Activated T-helper 1 cell treated with Interleukin-2 at 50 U/mL for 16 hours (primary cell): ENCODE data around the gene ANKRD11.

Source experiments
- DNase-seq: peaks from one replicate; pipeline ENCODE4 v3.0.0-alpha.2; 2020; ENCODE audit warnings: low read depth

Gene ANKRD11

GRCh38 chr16:89506791-89507191, 16.4 kb upstream of the ANKRD11 start:
- DNase-seq: no peak

GRCh38 chr16:89506113-89506504, 15.7 kb upstream of the ANKRD11 start:
- DNase-seq: no peak

- DNase-seq: peak; percentile 81
These were observed 15.1 kb upstream of the ANKRD11 start for GRCh38 chr16:89505204-89506112.

DNA sequence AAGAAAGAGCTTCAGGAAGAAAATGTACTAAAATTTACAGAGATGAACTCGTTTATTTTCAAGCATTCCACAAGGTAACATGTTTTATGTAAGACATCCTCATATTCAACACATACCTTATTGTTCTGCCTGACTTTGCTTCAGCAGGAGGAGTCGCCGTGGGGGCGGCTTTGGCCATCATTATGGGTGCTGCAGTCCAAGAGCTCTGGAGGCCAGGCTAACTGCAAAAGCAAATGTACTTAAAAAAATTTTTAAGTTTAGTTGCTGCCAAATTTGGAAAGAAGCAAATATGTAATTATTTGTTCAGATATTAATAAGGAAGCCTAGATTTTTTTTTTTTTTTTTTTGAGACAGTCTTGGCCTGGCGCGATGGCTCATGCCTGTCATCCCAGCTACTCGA, 13.7 kb upstream of the ANKRD11 start:
- no peak for DNase-seq

GRCh38 chr16:89502081-89502843, 11.9 kb upstream of the ANKRD11 start:
- no peak for DNase-seq

DNA sequence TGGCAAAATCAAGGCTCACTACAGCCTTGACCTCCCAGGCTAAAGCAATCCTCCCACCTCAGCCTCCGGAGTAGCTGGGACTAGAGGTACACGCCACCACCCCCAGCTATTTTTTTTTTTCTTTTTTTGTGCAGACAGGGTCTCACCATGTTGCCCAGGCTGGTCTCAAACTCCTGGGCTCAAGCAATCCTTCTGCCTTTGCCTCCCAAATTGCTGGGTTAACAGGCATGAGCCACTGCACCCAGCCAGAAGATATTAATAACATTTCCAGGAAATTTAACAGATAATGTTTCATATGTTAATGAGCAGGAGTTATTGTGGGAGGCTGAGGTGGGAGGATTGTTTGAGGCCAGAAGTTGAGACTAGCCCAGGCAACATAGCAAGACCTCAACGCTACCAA, 9.4 kb upstream of the ANKRD11 start:
- DNase-seq: no peak

- DNase-seq: no peak
These were observed 8.5 kb upstream of the ANKRD11 start for GRCh38 chr16:89498839-89499238.

- DNase-seq: no peak
These were observed 4.8 kb upstream of the ANKRD11 start for GRCh38 chr16:89495121-89495520.

DNA sequence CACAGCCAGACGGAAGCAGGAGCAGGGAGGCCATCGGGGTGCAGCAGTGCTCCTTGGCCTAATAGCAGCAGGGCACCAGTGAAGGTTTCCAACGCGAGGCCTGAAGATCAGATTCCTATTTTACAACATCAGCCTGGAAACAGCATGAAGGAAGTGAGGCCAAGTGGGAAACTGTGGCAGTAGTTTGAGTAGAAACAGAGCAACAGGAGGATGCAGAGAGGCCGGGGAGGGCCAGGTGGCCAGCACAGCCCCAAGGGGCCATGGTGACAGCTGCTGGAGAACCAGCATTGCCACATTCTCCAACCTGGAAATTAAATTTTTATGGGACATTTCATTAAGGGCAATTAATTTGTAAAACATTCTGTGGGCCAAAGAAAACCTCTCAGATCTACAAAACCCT, 3.4 kb upstream of the ANKRD11 start:
- DNase-seq: no peak

DNA sequence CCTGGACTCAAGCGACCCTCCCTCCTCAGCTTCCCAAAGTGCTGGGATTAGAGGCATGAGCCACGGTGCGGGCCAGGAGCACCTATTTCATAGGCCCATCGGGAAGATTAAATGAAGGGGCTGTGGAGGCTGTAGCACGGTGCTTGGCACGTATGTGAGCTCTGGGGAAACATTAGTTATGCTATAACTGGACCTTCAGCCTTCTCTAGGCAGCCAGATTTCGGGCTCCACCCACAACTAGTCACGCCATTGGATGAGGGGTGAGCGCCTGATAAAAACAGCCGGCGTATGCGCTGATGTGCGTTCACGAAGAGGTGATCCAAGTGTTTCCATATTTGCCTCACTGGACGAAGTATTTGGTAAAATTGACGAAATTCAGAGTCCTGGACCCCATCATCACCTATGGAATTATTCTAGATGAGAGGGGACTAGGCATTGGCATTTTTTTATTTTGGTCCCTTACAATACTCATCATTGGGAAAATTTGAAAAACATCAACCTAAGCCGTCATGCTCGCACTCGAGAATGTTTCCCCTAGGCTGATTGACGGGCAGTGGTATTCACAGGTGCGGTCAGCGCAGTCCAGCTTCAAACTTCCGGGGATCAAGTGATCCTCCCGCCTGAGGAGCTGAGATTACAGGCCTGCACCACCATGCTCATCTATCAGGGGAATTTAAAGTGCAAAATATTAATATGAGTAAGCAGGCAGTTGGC, 1.8 kb upstream of the ANKRD11 start:
- no peak for DNase-seq

- no peak for DNase-seq
These were observed 993 bp upstream of the ANKRD11 start for GRCh38 chr16:89491238-89491869.

DNA sequence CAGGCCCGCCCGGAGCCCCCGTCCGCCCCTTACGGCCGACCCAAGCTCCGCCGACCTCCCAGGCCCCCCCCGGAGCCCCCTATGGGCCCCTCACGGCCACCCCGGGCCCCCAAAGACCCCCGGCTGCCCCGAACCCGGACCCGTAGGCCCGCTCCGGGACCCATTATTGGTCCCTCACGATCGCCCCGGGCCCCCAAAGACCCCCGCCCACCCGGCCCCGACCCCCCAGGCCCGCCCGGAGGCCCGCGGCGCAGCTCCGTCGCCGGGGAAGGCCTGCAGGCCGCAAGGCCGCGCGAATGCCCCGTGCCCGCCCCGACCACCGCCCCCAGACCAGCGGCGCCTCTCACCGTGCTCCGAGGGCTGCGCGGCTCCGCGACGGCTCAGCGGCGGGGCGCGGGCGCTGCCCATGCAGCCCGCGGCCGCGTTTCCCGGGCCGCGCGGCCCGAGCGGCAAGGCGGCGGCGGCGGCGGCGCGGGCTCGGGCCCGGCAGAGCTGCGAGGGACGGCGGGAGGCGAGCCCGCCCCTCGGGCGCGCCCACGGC, 393 bp downstream of the ANKRD11 start:
- no peak for DNase-seq

DNA sequence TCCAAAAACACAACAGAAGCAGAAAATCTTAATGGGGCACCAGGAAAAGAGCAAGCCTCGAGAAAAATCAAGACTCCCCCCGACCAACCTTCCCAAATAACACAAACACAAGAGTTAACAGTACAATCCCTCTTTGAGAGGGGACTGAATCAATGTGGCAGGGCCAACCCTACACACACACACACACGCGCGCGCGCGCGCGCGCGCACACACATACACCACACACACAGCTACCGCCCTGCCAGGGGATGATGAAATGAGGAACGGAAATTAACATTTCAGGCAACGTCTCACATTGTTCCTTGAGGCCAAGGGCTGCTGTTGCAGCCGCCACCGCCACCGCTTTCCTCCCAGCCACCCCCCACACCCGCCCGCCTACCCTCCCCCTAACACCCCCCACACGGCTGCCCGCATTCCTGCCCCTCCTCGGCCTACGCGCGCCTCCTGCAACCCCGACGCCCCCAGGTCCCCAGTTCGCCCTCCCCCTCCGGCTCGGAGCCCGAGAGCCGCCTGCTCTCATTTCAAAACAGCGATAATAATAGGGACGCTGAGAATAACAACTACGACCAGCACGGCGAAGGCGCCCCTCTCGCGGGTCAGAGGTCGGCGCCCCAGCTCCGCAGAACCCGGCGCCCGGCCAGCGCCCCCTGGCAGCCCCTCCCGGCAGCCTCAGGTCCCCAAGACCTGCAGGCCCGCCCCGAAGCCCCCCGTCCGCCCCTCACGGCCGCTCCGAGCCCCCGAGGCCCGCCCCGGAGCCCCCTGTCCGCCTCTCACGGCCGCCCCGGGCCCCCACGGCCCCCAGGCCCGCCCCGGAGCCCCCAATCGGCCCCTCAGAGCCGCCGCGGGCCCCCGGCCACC, 1.1 kb downstream of the ANKRD11 start:
- DNase-seq: peak; percentile 78

- no peak for DNase-seq
These were observed 4.6 kb downstream of the ANKRD11 start for GRCh38 chr16:89485701-89486246.

- no peak for DNase-seq
These were observed 5.3 kb downstream of the ANKRD11 start for GRCh38 chr16:89484923-89485679.

DNA sequence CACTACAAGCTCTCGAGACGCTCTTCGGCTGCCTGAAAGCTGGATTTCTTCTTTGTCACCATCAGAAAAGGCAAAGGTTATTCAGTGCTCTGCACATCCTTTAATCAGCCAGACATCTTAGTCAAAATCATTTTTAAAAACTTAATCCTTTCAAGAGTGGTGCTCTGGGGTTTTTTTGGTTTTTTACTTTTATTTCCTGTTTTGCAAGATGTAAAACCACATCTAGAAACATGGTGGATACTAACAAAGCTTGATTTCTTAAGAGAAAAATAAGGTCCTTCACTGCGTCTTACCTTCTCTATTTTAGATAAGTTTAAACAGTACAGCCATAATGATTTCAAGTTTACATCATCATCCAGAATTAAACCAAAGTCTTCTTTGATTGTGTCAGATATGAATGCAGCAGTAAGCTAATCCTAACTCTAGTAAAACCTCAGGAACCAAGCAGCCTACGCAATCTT, 6.3 kb downstream of the ANKRD11 start:
- DNase-seq: no peak

DNA sequence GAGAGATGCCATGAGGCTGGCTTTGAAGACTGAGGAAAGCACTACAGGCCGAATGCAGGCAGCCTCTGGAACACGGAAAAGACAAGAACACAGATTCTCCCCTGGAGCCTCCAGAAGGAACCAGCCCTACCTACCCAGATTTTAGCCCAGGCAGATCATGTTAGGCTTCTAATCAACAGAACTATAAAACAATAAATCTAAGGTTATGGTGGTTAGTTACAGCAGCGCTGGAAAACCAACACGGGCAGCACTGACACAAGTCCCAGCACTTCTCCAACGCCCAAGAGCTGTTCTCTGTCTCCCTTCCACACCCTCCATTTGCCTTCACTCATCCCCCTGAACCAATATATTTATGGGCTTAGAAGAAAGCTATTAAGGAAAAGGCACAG, 7.5 kb downstream of the ANKRD11 start:
- no peak for DNase-seq

- no peak for DNase-seq
These were observed 8.1 kb downstream of the ANKRD11 start for GRCh38 chr16:89482150-89482816.

GRCh38 chr16:89481356-89481955, 8.9 kb downstream of the ANKRD11 start:
- no peak for DNase-seq
